Cardiac muscle cell (in vitro differentiated cells and primary cell): ENCODE data around the gene C2orf69. TPM values are rescaled to one million over a fixed set of nuclear protein-coding genes. Genes with fewer than 3 reads are reported as not detected.

Experiments used
- DNase-seq, 2 donors: peaks; one replicate each; pipeline versions ENCODE4 v3.0.0 to v3.0.0-alpha.2; 2010 to 2017; ENCODE audit warnings: low read depth in 1 of 2, low spot score in 1 of 2
- H3K27ac ChIP-seq: fragments of 200-600 bp; sonication (generic); 2 replicates; pipeline ENCODE4 v1.5.1; 2016
- H3K27me3 ChIP-seq: fragments of 200-600 bp; sonication (generic); 2 replicates; pipeline ENCODE4 v1.6.0; 2016; ENCODE audit warnings: control low read depth
- H3K36me3 ChIP-seq: fragments of 200-600 bp; sonication (generic); 2 replicates; pipeline ENCODE4 v1.5.1; 2016; ENCODE audit warnings: control low read depth
- H3K4me1 ChIP-seq: fragments of 200-600 bp; sonication (generic); 2 replicates; pipeline ENCODE4 v1.8.1; 2017; ENCODE audit warnings: low read depth, mild to moderate bottlenecking, mixed run types
- H3K4me3 ChIP-seq: fragments of 200-600 bp; sonication (generic); 2 replicates; pipeline ENCODE4 v1.5.1; 2016; ENCODE audit warnings: mild to moderate bottlenecking
- H3K9me3 ChIP-seq: fragments of 200-600 bp; sonication (generic); 2 replicates; pipeline ENCODE4 v1.5.1; 2017; ENCODE audit warnings: low read depth, mild to moderate bottlenecking, control low read depth
- polyA plus RNA-seq: library from polyadenylated mRNA; unstranded; fragments of >200 nt; fragmentation: Nextera tagmentation; extraction: Ambion mirVana; gene quantifications from 2 replicates; pipeline ENCODE4 v1.2.1, GENCODE V29; 2016
- total RNA-seq: library from RNA; depleted of rRNA; stranded (reverse); fragments of >200 nt; gene quantifications from 2 replicates; pipeline ENCODE4 v1.2.3, GENCODE V29; 2016
- TF ChIP-seq, protein P1 (sequence below): IDR thresholded peaks from 2 replicates; pipeline ENCODE4 v1.5.1; 2012; ENCODE audit warnings: low read depth, mild to moderate bottlenecking, low read length

The C2orf69 gene
- total and polyA plus RNA-seq, 2 experiments from 2014 or later = 6.3 to 11.0 TPM

DNA sequence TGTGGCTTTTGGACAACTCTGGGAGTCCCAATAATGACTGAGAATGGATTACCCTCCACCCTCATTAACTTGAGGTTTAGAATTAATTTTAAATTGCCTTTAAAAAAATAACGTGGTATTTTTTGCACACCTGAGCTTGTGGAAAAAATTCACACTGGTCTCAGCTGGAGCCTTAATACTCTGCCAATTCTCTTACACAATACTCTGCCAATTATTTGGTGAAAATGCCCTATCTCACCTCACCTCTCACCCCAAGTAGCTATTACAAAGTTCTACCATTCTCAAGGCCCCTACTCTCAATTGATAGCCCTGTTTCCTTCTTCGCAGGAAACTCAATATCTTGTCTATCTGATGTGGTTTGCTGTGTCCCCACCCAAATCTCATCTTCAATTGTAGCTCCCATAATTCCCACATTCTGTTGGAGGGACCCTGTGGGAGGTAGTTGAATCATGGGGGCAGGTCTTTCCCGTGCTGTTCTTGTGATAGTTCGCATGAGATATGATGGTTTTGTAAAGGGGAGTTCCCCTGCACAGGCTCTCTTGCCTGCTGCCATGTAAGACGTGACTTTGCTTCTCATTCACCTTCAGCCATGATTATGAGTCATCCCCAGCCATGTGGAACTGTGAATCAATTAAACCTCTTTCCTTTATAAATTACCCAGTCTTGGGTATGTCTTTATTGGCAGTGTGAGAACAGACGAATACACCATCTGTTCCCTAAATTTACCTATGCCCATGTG is 27.4 kb upstream of the C2orf69 start:
- no peaks in the 10 kb centered on the region for H3K9me3 ChIP-seq
- no peaks in the 10 kb centered on the region for H3K36me3 ChIP-seq
- H3K27ac ChIP-seq = no peak overlapping the region
- H3K4me1 ChIP-seq = no peaks in the 10 kb centered on the region
- no peak overlapping the region for H3K4me3 ChIP-seq
- TF ChIP-seq, protein P1, sequence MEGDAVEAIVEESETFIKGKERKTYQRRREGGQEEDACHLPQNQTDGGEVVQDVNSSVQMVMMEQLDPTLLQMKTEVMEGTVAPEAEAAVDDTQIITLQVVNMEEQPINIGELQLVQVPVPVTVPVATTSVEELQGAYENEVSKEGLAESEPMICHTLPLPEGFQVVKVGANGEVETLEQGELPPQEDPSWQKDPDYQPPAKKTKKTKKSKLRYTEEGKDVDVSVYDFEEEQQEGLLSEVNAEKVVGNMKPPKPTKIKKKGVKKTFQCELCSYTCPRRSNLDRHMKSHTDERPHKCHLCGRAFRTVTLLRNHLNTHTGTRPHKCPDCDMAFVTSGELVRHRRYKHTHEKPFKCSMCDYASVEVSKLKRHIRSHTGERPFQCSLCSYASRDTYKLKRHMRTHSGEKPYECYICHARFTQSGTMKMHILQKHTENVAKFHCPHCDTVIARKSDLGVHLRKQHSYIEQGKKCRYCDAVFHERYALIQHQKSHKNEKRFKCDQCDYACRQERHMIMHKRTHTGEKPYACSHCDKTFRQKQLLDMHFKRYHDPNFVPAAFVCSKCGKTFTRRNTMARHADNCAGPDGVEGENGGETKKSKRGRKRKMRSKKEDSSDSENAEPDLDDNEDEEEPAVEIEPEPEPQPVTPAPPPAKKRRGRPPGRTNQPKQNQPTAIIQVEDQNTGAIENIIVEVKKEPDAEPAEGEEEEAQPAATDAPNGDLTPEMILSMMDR = no peak
- no peaks in the 10 kb centered on the region for H3K27me3 ChIP-seq
- no peak for DNase-seq

DNA sequence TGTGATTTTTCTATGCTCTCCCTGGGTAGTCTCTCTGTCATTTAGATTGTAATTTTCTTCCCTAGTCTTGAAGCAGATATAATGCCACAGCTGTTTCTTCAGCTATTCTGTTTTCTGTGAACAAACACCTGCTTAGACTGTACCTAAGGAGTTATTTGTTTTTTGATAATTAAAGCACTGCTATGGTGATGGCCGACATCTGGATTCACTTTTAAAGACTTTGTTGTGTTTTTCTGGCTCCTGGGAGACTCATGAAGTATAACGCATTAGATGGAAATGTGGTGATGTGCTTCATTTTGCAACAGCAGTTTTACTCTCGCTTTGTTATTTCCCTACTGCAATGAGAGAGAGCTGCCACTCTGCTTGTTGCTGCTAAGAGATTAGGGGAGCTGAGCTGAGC is 15.7 kb upstream of the C2orf69 start:
- Histone ChIP-seq H3K27ac (no peak overlapping the region), H3K36me3 (no peaks in the 10 kb centered on the region), H3K27me3 (no peaks in the 10 kb centered on the region), H3K4me3 (no peak overlapping the region), H3K4me1 (no peaks in the 10 kb centered on the region), H3K9me3 (no peaks in the 10 kb centered on the region)
- no peak for DNase-seq
- TF ChIP-seq, protein P1 = no peak

DNA sequence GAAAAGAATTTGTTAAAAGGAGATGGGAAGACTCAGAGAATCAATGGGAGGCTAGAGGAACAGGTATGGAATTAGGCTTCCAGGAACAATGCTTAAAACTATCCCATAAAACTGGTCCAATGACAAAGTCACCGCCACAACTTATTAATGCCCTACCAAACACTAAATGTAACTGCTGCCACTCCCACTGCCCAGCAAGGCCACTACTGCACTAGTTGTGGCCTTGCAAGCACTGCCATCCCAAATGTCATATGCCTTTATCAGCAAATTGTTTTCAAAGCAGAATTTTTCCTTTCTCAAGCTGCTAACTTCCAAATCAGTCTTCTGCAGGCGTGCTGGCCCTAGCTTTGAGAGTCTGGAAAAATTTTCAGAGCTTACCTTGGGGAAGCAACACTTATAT is 14.5 kb upstream of the C2orf69 start:
- Histone ChIP-seq H3K4me3 (no peak overlapping the region), H3K27ac (no peak overlapping the region), H3K27me3 (no peaks in the 10 kb centered on the region), H3K9me3 (no peaks in the 10 kb centered on the region), H3K36me3 (no peaks in the 10 kb centered on the region), H3K4me1 (no peaks in the 10 kb centered on the region)
- no peak for DNase-seq
- TF ChIP-seq, protein P1 = no peak

DNA sequence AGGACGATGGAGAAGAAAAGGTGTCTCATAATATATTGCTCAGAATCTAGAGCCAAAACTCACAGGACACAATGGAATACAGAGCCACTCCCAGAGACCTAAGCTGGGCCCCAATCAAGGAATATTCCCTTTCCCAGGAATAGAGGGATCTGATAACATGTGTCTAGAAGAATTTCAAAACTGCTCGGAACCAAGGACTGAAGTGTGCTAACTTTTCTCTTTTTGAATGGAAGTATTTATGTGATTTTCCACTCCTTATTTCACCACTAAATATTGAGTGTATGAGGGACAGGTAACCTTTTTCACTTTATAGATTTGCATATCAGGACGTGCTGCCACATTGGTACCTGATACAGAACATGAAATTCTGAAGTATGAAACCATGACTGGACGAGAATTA is 9.2 kb upstream of the C2orf69 start:
- H3K36me3 ChIP-seq = no peaks in the 10 kb centered on the region
- TF ChIP-seq, protein P1 = no peak
- no peak overlapping the region for H3K4me3 ChIP-seq
- no peak overlapping the region for H3K27ac ChIP-seq
- no peak for DNase-seq
- no peaks in the 10 kb centered on the region for H3K4me1 ChIP-seq
- H3K27me3 ChIP-seq = no peaks in the 10 kb centered on the region
- no peaks in the 10 kb centered on the region for H3K9me3 ChIP-seq

DNA sequence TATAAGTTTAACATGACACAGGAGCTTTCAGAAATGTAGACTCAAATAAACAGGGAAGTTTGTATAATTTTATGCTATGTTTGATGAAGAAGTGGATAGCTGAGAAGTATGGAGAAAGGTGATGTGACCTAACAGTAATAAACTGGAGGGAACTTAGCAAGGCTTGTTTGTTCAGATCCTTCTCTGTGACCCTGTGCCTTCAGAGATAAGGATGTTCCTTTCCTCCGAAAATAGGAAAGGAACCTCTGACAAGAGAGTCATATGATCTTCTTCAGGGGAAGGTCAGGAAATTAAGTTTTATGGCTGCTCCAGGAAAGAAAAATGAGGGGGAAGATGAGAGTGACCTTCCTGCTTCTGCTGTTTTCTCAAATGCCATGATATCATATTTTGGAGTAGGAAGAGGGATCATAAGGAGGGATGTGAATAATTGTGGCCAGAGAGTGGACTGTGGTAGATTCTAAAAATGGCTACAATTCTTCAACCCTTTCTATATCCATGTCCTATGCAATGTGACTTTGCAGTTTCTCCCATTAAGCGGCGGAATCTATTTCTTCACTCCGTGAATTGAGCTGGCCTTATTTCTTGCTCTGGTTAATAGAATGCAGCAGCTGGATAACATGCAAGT is 8.5 kb upstream of the C2orf69 start:
- TF ChIP-seq, protein P1 = no peak
- Histone ChIP-seq H3K4me3 (no peak overlapping the region), H3K4me1 (no peaks in the 10 kb centered on the region), H3K27ac (no peak overlapping the region), H3K9me3 (no peaks in the 10 kb centered on the region), H3K36me3 (no peaks in the 10 kb centered on the region), H3K27me3 (no peaks in the 10 kb centered on the region)
- DNase-seq = no peak
